WTC11 (cell line): ENCODE measurements around the gene SDHC.

Experiments used
- JUN ChIP-seq: sonication (generic); formaldehyde crosslinking; IDR thresholded peaks from 2 replicates; pipeline ENCODE4 v1.8.0; 2023; ENCODE audit warnings: mild to moderate bottlenecking, missing genetic modification reagents
- SP1 ChIP-seq: sonication (generic); formaldehyde crosslinking; conservative IDR thresholded peaks from 2 replicates; pipeline ENCODE4 v1.8.1; 2022; ENCODE audit warnings: missing genetic modification reagents
- TF ChIP-seq, protein P1 (sequence below): sonication (generic); formaldehyde crosslinking; IDR thresholded peaks from 2 replicates; pipeline ENCODE4 v1.8.1; 2022; ENCODE audit warnings: mild to moderate bottlenecking, missing genetic modification reagents, moderate library complexity, borderline replicate concordance
- TF ChIP-seq, protein P2 (sequence below): sonication (generic); formaldehyde crosslinking; IDR thresholded peaks from 2 replicates; pipeline ENCODE4 v1.8.0; 2023; ENCODE audit warnings: mild to moderate bottlenecking, missing genetic modification reagents
- TF ChIP-seq, protein P3 (sequence below): fragments of 200-600 bp; IDR thresholded peaks from 2 replicates; pipeline ENCODE4 v1.8.0; 2022; ENCODE audit warnings: antibody characterized with exemption

DNA sequence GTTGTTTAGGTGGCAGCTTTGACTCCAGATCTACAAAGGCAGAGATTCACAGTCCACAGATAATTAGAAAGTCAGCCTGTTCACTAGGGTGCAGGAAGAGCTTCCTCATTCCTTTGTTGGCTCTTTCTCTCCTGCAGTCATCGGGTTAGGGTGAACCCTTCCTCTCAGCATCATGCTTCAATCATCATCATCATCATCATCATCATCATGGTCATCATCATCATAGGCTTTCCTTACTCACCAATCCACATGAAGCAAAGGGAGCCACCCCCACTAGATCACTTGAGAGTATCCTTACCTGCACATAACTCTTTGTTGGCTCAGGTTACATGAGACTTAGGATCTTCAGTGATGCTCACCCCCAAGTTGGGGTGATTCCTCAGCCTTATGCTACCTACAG lies 23.4 kb upstream of the SDHC start:
- no peak for TF ChIP-seq SP1 (CRISPR knock-in tag)
- TF ChIP-seq, protein P1, sequence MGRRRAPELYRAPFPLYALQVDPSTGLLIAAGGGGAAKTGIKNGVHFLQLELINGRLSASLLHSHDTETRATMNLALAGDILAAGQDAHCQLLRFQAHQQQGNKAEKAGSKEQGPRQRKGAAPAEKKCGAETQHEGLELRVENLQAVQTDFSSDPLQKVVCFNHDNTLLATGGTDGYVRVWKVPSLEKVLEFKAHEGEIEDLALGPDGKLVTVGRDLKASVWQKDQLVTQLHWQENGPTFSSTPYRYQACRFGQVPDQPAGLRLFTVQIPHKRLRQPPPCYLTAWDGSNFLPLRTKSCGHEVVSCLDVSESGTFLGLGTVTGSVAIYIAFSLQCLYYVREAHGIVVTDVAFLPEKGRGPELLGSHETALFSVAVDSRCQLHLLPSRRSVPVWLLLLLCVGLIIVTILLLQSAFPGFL, result no peak
- TF ChIP-seq JUN (CRISPR knock-in tag), result no peak
- TF ChIP-seq, protein P2, sequence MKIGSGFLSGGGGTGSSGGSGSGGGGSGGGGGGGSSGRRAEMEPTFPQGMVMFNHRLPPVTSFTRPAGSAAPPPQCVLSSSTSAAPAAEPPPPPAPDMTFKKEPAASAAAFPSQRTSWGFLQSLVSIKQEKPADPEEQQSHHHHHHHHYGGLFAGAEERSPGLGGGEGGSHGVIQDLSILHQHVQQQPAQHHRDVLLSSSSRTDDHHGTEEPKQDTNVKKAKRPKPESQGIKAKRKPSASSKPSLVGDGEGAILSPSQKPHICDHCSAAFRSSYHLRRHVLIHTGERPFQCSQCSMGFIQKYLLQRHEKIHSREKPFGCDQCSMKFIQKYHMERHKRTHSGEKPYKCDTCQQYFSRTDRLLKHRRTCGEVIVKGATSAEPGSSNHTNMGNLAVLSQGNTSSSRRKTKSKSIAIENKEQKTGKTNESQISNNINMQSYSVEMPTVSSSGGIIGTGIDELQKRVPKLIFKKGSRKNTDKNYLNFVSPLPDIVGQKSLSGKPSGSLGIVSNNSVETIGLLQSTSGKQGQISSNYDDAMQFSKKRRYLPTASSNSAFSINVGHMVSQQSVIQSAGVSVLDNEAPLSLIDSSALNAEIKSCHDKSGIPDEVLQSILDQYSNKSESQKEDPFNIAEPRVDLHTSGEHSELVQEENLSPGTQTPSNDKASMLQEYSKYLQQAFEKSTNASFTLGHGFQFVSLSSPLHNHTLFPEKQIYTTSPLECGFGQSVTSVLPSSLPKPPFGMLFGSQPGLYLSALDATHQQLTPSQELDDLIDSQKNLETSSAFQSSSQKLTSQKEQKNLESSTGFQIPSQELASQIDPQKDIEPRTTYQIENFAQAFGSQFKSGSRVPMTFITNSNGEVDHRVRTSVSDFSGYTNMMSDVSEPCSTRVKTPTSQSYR (CRISPR knock-in tag), result no peak
- TF ChIP-seq, protein P3, sequence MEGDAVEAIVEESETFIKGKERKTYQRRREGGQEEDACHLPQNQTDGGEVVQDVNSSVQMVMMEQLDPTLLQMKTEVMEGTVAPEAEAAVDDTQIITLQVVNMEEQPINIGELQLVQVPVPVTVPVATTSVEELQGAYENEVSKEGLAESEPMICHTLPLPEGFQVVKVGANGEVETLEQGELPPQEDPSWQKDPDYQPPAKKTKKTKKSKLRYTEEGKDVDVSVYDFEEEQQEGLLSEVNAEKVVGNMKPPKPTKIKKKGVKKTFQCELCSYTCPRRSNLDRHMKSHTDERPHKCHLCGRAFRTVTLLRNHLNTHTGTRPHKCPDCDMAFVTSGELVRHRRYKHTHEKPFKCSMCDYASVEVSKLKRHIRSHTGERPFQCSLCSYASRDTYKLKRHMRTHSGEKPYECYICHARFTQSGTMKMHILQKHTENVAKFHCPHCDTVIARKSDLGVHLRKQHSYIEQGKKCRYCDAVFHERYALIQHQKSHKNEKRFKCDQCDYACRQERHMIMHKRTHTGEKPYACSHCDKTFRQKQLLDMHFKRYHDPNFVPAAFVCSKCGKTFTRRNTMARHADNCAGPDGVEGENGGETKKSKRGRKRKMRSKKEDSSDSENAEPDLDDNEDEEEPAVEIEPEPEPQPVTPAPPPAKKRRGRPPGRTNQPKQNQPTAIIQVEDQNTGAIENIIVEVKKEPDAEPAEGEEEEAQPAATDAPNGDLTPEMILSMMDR, result no peak
